Body of pancreas (tissue), 4 donors: ENCODE measurements around the gene EXT2.

Experiments
- CTCF ChIP-seq, 7 experiments: fragments of 450-650 bp in 4 of 7; fragments of 200-600 bp in 3 of 7; sonication (generic) in 3 of 7; IDR thresholded peaks; one replicate each; pipeline ENCODE4 v1.5.1; 2016 to 2019; ENCODE audit warnings: antibody characterized with exemption in 7 of 7
- POLR2A ChIP-seq, 3 donors: fragments of 450-650 bp; IDR thresholded peaks; one replicate each; pipeline ENCODE4 v1.6.1; 2016; ENCODE audit warnings: antibody characterized with exemption in 3 of 3, mild to moderate bottlenecking in 2 of 3

GRCh38 chr11:44058275-44058674, 37.2 kb upstream of the EXT2 start:
- no peak for TF ChIP-seq POLR2A (IDR thresholded peaks at IDR 0.05)
- TF ChIP-seq CTCF (IDR thresholded peaks at IDR 0.05) = no peak
